Measurements from ENCODE around the gene SLC4A2.
"Not testable (repeated sequence)": the region's sequence is repeated elsewhere in the genome, so short reads cannot be mapped to it uniquely, and the experiment has no call there.

SLC4A2 gene

DNA sequence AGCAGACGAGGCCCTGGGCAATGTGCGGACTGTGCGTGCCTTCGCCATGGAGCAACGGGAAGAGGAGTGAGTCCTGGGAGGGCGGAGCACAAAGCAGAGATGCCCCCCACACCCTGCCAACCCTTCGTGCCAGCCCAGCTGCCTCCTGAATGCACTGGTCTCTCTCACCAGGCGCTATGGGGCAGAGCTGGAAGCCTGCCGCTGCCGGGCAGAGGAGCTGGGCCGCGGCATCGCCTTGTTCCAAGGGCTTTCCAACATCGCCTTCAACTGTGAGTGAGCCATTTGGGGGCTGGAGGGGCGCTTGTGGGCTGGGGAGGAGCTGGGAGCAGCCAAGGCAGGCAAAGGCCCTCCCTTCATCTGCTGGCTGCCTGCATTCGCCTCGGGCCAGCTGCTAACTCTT is 23.5 kb upstream of the SLC4A2 start:
- H3K4me1 ChIP-seq (ENCODE audit: control insufficient read depth in 1 of 2, insufficient read depth in 2 of 2, low read length in 2 of 2), result peaks cover 8 to 14% of the 10 kb centered on the region in 2 donors
- H3K9me3 ChIP-seq (ENCODE audit: control insufficient read depth in 1 of 2, low read length in 2 of 2), result no peaks in the 10 kb centered on the region
- peaks cover 31 to 56% of the 10 kb centered on the region in 2 donors for H3K36me3 ChIP-seq (ENCODE audit: control insufficient read depth in 1 of 2, insufficient read depth in 2 of 2, low read length in 2 of 2)
- H3K4me3 ChIP-seq (ENCODE audit: low read depth in 1 of 2, low read length in 2 of 2), result no peak overlapping the region
- H3K27me3 ChIP-seq (ENCODE audit: low read depth, low read length), result no peaks in the 10 kb centered on the region
- no peak overlapping the region for H3K27ac ChIP-seq (ENCODE audit: low read length)

DNA sequence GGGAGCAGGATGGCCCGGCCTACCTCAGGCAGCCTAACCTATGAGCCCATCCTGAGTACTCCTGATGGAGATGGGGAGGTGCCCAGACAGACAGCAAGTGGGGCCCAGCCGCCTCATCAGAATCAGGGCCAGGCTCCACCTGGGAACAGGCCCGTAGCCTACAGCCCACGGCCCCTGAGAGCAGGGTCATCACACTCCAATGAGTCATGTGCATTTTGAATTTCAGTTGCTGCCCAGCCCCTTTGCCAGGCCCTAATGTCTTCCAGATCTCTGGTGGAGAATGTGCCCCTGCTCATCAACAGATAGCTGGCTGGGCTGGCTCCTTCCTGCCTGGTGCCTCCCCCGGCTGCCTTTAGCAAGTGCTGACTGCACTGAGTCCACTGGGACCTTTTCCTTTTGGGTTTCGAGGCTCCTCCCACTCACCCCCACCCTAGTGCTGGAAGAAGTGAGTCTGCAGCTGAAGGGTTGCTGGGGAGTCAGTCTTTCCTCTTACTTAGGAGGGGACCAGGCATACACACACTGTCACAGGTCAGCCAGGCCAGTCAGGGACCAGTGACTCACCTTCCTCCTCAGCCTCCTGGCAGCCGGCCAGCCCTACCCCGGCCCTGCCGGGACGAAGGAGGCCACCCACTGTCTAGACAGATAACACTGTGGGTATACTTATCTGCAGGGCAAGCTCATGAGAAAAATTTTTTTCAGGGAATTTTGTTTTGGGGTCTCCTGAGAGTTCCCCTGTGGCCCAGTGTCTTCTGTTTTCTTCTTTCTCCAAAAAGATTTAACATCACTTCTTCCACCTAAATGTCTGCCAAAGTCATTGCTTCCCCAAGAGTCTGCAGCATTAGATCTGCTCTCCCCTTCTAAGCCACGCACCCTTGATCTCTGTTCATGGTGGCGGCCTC is 20.2 kb upstream of the SLC4A2 start:
- H3K36me3 ChIP-seq (ENCODE audit: control insufficient read depth in 1 of 2, insufficient read depth in 2 of 2, low read length in 2 of 2), result peaks cover 26 to 72% of the 10 kb centered on the region in 2 donors
- H3K9me3 ChIP-seq (ENCODE audit: control insufficient read depth in 1 of 2, low read length in 2 of 2), result no peaks in the 10 kb centered on the region
- peaks cover 8 to 14% of the 10 kb centered on the region in 2 donors for H3K4me1 ChIP-seq (ENCODE audit: control insufficient read depth in 1 of 2, insufficient read depth in 2 of 2, low read length in 2 of 2)
- H3K4me3 ChIP-seq (ENCODE audit: low read depth in 1 of 2, low read length in 2 of 2), result no peak overlapping the region
- no peak overlapping the region for H3K27ac ChIP-seq (ENCODE audit: low read length)
- no peaks in the 10 kb centered on the region for H3K27me3 ChIP-seq (ENCODE audit: low read depth, low read length)

DNA sequence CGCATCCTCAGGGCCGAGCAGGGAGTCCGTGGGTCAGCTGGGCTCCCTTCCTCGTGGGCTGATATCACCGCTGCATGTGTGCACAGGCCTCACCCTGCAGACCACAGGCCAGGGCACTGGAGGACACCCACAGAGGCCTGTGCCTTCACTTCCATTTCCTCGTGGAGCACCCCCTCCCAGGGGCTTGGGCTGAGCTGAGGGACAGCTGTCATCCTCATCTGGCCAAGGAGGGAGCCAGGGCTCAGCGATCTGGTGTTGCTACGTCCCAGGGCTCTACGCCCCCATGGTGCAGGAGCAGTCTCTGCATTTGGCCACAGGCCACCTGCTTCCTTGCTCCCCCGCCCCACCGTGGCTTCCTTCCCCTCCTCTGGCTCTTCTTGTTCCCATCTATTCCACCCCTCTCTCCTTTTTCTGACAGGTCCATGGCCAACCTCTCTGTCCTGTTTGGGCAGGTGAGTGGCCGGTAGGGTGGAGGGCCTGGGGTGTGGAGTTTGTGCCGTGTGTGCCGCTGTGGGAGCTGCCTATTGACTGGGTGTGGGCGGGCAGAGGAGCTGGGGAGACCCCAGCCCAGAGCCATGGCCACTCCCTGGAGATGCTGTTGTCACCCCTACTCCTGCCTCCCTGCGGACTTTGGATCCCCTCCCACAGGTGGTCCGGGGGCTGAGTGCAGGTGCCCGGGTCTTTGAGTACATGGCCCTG is 19.4 kb upstream of the SLC4A2 start:
- Histone ChIP-seq H3K27me3 (ENCODE audit: low read depth, low read length) (no peaks in the 10 kb centered on the region), H3K4me3 (ENCODE audit: low read depth in 1 of 2, low read length in 2 of 2) (no peak overlapping the region), H3K9me3 (ENCODE audit: control insufficient read depth in 1 of 2, low read length in 2 of 2) (no peaks in the 10 kb centered on the region), H3K4me1 (ENCODE audit: control insufficient read depth in 1 of 2, insufficient read depth in 2 of 2, low read length in 2 of 2) (peaks cover 8 to 14% of the 10 kb centered on the region in 2 donors), H3K27ac (ENCODE audit: low read length) (no peak overlapping the region), H3K36me3 (ENCODE audit: control insufficient read depth in 1 of 2, insufficient read depth in 2 of 2, low read length in 2 of 2) (peaks cover 20 to 72% of the 10 kb centered on the region in 2 donors)

DNA sequence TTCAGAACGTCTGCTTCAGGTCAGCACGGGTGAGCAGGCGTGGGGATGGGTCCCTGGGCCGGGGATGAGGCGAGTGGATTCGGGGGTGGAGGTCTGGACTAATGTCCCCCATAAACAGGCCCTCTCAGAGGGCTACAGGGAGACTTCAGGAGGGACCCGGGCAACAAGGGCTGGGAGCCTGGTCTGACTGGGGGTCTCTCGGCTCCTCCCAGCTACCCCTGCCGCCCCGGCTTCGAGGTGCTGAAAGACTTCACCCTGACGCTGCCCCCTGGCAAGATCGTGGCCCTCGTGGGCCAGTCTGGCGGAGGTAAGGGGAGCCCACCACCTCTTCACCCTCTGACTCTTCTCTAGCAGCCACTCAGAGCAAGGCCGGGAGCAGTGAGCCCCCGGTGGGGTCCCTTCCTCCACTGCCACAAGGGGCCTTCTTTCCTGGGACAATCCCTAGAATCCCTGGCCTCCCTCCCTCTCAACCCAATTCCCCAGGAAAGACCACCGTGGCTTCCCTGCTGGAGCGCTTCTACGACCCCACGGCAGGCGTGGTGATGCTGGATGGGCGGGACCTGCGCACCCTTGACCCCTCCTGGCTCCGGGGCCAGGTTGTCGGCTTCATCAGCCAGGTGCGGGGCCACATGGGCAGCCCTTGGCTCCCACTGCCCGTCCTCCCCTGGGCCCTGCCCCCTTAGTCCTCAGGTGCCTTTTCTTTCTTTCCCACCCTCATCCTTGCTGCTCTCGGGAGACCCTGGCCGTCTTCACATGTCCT is 18.6 kb upstream of the SLC4A2 start:
- Histone ChIP-seq H3K4me3 (ENCODE audit: low read depth in 1 of 2, low read length in 2 of 2) (no peak overlapping the region), H3K27me3 (ENCODE audit: low read depth, low read length) (no peaks in the 10 kb centered on the region), H3K36me3 (ENCODE audit: control insufficient read depth in 1 of 2, insufficient read depth in 2 of 2, low read length in 2 of 2) (peaks cover 12 to 72% of the 10 kb centered on the region in 2 donors), H3K27ac (ENCODE audit: low read length) (no peak overlapping the region), H3K4me1 (ENCODE audit: control insufficient read depth in 1 of 2, insufficient read depth in 2 of 2, low read length in 2 of 2) (peaks cover 8 to 14% of the 10 kb centered on the region in 2 donors), H3K9me3 (ENCODE audit: control insufficient read depth in 1 of 2, low read length in 2 of 2) (no peaks in the 10 kb centered on the region)

DNA sequence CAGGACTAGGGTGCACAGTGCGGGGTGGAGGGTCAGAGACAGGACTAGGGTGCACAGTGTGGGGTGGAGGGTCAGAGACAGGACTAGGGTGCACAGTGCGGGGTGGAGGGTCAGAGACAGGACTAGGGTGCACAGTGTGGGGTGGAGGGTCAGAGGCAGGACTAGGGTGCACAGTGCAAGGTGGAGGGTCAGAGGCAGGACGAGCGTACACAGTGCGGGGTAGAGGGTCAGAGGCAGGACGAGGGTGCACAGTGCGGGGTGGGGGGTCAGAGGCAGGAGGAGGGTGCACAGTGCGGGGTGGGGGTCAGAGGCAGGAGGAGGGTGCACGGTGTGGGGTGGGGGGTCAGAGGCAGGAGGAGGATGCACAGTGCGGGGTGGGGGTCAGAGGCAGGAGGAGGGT is 15.9 kb upstream of the SLC4A2 start:
- not testable (repeated sequence) for H3K27ac ChIP-seq (ENCODE audit: low read length); H3K27me3 ChIP-seq (ENCODE audit: low read depth, low read length); H3K9me3 ChIP-seq (ENCODE audit: control insufficient read depth in 1 of 2, low read length in 2 of 2); H3K4me3 ChIP-seq (ENCODE audit: low read depth in 1 of 2, low read length in 2 of 2)
- Histone ChIP-seq H3K4me1 (ENCODE audit: control insufficient read depth in 1 of 2, insufficient read depth in 2 of 2, low read length in 2 of 2) (peaks cover 8 to 24% of the 10 kb centered on the region in 2 donors), H3K36me3 (ENCODE audit: control insufficient read depth in 1 of 2, insufficient read depth in 2 of 2, low read length in 2 of 2) (peaks cover 0 to 58% of the 10 kb centered on the region in 2 donors)

DNA sequence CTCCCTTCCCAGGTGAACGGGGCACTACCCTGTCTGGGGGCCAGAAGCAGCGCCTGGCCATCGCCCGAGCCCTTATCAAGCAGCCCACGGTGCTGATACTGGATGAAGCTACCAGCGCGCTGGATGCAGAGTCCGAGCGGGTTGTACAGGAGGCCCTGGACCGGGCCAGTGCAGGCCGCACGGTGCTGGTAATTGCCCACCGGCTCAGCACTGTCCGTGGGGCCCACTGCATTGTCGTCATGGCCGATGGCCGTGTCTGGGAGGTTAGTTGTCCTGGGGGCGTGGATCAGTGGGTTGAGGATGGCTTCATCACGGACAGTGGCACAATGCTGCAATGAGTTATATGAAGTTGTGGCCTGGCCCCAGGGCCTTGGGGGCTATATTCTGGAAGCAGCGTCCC is 15.4 kb upstream of the SLC4A2 start:
- Histone ChIP-seq H3K27ac (ENCODE audit: low read length) (no peak overlapping the region), H3K36me3 (ENCODE audit: control insufficient read depth in 1 of 2, insufficient read depth in 2 of 2, low read length in 2 of 2) (peaks cover 0 to 54% of the 10 kb centered on the region in 2 donors), H3K4me3 (ENCODE audit: low read depth in 1 of 2, low read length in 2 of 2) (no peak overlapping the region), H3K9me3 (ENCODE audit: control insufficient read depth in 1 of 2, low read length in 2 of 2) (no peaks in the 10 kb centered on the region), H3K4me1 (ENCODE audit: control insufficient read depth in 1 of 2, insufficient read depth in 2 of 2, low read length in 2 of 2) (peaks cover 6 to 19% of the 10 kb centered on the region in 2 donors), H3K27me3 (ENCODE audit: low read depth, low read length) (no peaks in the 10 kb centered on the region)

DNA sequence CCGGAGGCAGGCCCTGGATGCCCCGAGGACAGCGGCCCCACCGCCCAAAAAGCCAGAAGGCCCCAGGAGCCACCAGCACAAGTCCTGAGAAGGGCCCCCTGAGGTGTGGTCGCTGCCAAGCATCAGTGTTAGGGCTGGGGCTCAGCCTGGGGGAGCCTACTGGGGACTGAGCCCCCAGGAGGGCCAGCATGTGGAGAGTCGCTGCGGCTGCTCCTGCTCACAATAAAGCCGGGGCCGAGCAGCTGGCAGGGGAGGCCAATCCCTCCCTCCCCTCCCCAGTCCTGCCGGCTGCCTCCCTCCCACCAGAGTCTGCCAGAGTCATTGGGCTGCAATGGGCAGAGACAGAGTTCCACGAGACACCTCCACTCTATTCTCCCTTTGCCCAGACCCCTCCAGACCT is 14.1 kb upstream of the SLC4A2 start:
- Histone ChIP-seq H3K4me3 (ENCODE audit: low read depth in 1 of 2, low read length in 2 of 2) (no peak overlapping the region), H3K36me3 (ENCODE audit: control insufficient read depth in 1 of 2, insufficient read depth in 2 of 2, low read length in 2 of 2) (peaks cover 0 to 54% of the 10 kb centered on the region in 2 donors), H3K4me1 (ENCODE audit: control insufficient read depth in 1 of 2, insufficient read depth in 2 of 2, low read length in 2 of 2) (peaks cover 0 to 10% of the 10 kb centered on the region in 2 donors), H3K27me3 (ENCODE audit: low read depth, low read length) (peaks cover under 1% of the 10 kb centered on the region), H3K9me3 (ENCODE audit: control insufficient read depth in 1 of 2, low read length in 2 of 2) (no peaks in the 10 kb centered on the region), H3K27ac (ENCODE audit: low read length) (no peak overlapping the region)

DNA sequence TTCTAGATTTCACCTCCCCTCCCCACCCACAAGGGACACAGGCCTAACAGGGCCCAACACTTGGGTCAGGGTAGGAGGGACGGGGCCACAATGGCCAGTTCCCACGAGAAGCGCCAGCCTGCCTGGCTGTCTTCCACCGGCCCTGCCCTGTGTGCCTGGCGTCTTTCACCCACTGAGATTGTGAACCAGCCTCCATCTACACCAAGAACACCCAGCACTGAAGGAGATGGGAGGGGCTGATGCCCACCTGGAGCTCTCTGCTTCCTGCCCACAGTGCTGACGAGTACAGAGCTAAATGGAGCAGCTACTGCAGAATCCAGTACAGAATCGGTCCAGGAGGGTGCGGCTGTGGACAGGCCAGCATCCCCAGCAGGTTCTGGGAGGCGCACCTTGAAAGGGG is 13.4 kb upstream of the SLC4A2 start:
- Histone ChIP-seq H3K4me1 (ENCODE audit: control insufficient read depth in 1 of 2, insufficient read depth in 2 of 2, low read length in 2 of 2) (peaks cover 0 to 15% of the 10 kb centered on the region in 2 donors), H3K9me3 (ENCODE audit: control insufficient read depth in 1 of 2, low read length in 2 of 2) (no peaks in the 10 kb centered on the region), H3K27me3 (ENCODE audit: low read depth, low read length) (peaks cover 6% of the 10 kb centered on the region), H3K27ac (ENCODE audit: low read length) (no peak overlapping the region), H3K36me3 (ENCODE audit: control insufficient read depth in 1 of 2, insufficient read depth in 2 of 2, low read length in 2 of 2) (peaks cover 0 to 50% of the 10 kb centered on the region in 2 donors), H3K4me3 (ENCODE audit: low read depth in 1 of 2, low read length in 2 of 2) (no peak overlapping the region)

DNA sequence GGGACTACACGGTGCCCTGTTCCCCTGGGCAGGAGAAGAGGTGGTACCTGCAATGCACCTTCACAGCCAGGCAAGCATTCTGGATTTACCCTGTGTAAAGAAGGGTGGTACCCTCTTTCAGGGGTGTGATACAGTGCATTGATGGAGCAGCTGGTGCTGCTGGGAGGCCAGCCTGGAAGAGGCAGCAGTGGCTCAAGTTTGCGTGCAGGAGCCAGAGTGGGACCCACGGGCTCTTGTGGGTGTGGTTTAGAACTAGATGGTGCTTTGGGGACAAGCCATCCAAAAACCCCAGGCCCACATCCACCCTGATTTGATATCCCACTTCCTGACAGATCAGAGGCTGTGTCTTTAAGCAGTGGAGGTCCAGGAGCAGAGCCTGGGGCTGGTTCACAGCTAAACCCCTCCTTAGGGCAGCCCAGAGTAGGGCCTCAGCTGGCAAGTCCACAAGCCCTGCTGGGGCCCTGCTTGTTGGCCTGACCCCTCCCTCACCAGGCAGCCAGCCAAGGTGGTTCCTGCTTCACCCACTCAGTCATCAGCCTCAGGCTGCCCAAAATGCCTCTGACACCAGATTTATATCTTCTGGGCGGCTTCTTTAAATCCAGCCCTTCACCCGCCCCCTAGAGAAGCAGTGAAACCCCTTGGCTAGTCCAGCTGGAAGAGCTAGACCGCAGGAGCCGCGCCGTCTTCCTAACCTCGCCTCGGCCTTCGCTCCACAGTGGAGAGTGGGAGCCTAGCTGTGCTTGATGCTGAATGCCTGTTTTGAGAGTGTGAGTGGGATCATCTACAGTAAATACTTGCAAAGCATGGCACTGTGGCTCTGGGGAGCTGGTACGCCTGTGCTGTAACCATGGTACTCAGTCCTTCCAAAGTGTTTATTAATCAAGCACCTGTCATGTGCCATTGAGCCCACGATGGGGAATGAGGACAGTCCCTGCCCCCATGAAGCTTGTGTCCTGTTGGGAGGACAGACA is 12.5 kb upstream of the SLC4A2 start:
- Histone ChIP-seq H3K9me3 (ENCODE audit: control insufficient read depth in 1 of 2, low read length in 2 of 2) (no peaks in the 10 kb centered on the region), H3K4me3 (ENCODE audit: low read depth in 1 of 2, low read length in 2 of 2) (no peak overlapping the region), H3K27ac (ENCODE audit: low read length) (no peak overlapping the region), H3K27me3 (ENCODE audit: low read depth, low read length) (peaks cover 6% of the 10 kb centered on the region), H3K4me1 (ENCODE audit: control insufficient read depth in 1 of 2, insufficient read depth in 2 of 2, low read length in 2 of 2) (peaks cover 0 to 19% of the 10 kb centered on the region in 2 donors), H3K36me3 (ENCODE audit: control insufficient read depth in 1 of 2, insufficient read depth in 2 of 2, low read length in 2 of 2) (peaks cover 0 to 42% of the 10 kb centered on the region in 2 donors)

DNA sequence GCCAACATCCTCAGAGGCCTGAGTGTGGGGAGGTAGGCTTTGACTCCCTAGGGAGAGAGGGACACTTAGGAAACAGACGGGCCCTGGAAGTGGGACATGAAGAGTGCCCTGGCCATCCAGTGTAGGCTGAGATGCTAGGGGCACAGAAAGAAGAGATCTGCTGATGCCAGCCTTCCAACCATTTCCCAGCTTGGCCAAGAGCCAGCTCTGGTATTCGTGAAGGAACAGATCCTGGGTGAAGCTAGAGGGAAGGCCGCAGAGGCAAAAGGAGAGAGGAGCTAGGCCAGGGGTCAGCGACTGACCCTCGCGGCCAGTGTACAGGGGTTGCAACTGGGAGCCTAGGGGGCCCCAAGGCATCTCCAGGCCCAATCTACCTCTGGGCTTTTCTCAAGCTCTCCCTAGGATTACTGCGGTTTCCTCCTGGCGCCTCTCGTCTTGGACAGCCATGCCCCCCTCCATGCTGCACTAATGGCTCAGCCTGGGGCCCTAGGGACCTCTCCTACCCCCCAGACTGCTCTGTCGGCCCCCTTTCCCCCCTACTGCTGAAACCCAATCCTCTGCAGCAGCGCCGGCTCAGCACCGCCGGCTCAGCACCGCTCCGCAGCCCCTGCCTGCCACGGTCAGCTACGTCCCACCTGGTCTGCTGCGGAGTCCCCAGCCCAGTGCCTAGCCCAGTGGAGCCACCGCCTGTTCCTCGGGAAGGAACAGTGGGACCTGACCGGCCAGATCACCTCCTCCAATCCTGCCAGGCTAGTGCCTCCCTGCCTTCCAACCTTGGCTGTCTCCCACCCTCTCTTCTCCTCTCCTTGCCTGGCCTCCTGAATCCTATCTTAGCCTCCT is 11.2 kb upstream of the SLC4A2 start, which contains the start of gene ASIC3:
Gene ASIC3 (plus strand): TSS at position 556 of the 840 bp plus-strand sequence. CDS start 355 bp downstream, outside the sequence.
- no peak within 1 kb of the TSS for H3K4me3 ChIP-seq (ENCODE audit: low read depth in 1 of 2, low read length in 2 of 2)
- no peaks in the 10 kb centered on the region for H3K9me3 ChIP-seq (ENCODE audit: control insufficient read depth in 1 of 2, low read length in 2 of 2)
- H3K27ac ChIP-seq (ENCODE audit: low read length), result no peak within 1 kb of the TSS
- H3K36me3 ChIP-seq (ENCODE audit: control insufficient read depth in 1 of 2, insufficient read depth in 2 of 2, low read length in 2 of 2), result peaks cover 0 to 29% of the 10 kb centered on the region in 2 donors
- H3K27me3 ChIP-seq (ENCODE audit: low read depth, low read length), result peaks cover 6% of the 10 kb centered on the region
- peaks cover 0 to 19% of the 10 kb centered on the region in 2 donors for H3K4me1 ChIP-seq (ENCODE audit: control insufficient read depth in 1 of 2, insufficient read depth in 2 of 2, low read length in 2 of 2)

Measured in muscle layer of duodenum (tissue), 2 donors.